Upper lobe of left lung (tissue), 6 donors: ENCODE results near the gene ADCY3. TPM values are rescaled to one million over a fixed set of nuclear protein-coding genes. Genes with fewer than 3 reads are reported as not detected.

Experiments used
- ATAC-seq, 2 donors: fragments of 200-7000 bp; cut with Tn5 transposase; one replicate each; pipeline ENCODE4 v1.9.1; 2022; ENCODE audit warnings: mild to moderate bottlenecking in 2 of 2, moderate library complexity in 2 of 2; ENCODE audit not compliant: low FRiP score in 2 of 2
- DNase-seq, 2 donors: peaks; one replicate each; pipeline ENCODE4 v3.0.0-alpha.2; 2019 to 2020
- H3K27ac ChIP-seq, 4 donors: fragments of 200-600 bp; sonication (generic); one replicate each; pipeline ENCODE4 v1.5.1; 2016 to 2019
- H3K27me3 ChIP-seq, 4 donors: fragments of 200-600 bp; sonication (generic); one replicate each; pipeline ENCODE4 v1.5.1; 2017 to 2019
- H3K36me3 ChIP-seq, 4 donors: fragments of 200-600 bp; sonication (generic); one replicate each; pipeline ENCODE4 v1.5.1; 2016 to 2019
- H3K4me1 ChIP-seq, 4 donors: fragments of 200-600 bp; sonication (generic); one replicate each; pipeline ENCODE4 v1.5.1; 2018 to 2019
- H3K4me3 ChIP-seq, 4 donors: fragments of 200-600 bp; sonication (generic); one replicate each; pipeline ENCODE4 v1.5.1; 2017 to 2019; ENCODE audit warnings: mild to moderate bottlenecking in 2 of 4, moderate library complexity in 1 of 4
- H3K9me3 ChIP-seq, 4 donors: fragments of 200-600 bp; sonication (generic); one replicate each; pipeline ENCODE4 v1.5.1; 2018 to 2019
- CTCF ChIP-seq, 6 experiments: fragments of 450-650 bp in 4 of 6; fragments of 200-600 bp in 2 of 6; sonication (generic) in 2 of 6; IDR thresholded peaks; one replicate each; pipeline ENCODE4 v1.5.1; 2016 to 2019; ENCODE audit warnings: antibody characterized with exemption in 6 of 6
- EP300 ChIP-seq, 4 donors: sonication (generic); formaldehyde crosslinking; IDR thresholded peaks; one replicate each; pipeline ENCODE4 v1.5.1; 2017; ENCODE audit warnings: antibody characterized with exemption in 4 of 4, control low read depth in 2 of 4
- POLR2A ChIP-seq, 4 donors: fragments of 450-650 bp; IDR thresholded peaks; one replicate each; pipeline ENCODE4 v1.5.1; 2016 to 2017; ENCODE audit warnings: antibody characterized with exemption in 4 of 4, mild to moderate bottlenecking in 2 of 4
- POLR2AphosphoS5 ChIP-seq, 2 donors: sonication (generic); formaldehyde crosslinking; IDR thresholded peaks; one replicate each; pipeline ENCODE4 v1.5.1; 2017; ENCODE audit warnings: antibody characterized with exemption in 2 of 2
- whole genome bisulfite sequencing, 2 donors: methylation state at CpG; one replicate each; pipeline ENCODE4 v1.1.5; 2017 to 2018; 5-methylcytosine and 5-hydroxymethylcytosine counted together
- total RNA-seq, 6 donors: library from RNA; depleted of rRNA in 4 of 6; stranded (reverse); fragments of >200 nt in 4 of 6; gene quantifications; one replicate each; pipeline versions ENCODE4 v1.1.0 to v1.2.1, GENCODE V29; 2016 to 2021
- donor health status: DM: no; HTN: no; CAD: no; lungs with moderate emphysema.
- donor health status: DM: no; HTN: yes; CAD: no; lungs with severe emphysema.

ADCY3 gene
- total RNA-seq, 6 donors from 2014 or later: 17.5 to 83.5 (median 36.5) TPM

GRCh38 chr2:24929230-24929629 lies 9.2 kb upstream of the ADCY3 start:
- Histone ChIP-seq H3K4me1 (peaks cover 11 to 13% (median 12%) of the 10 kb centered on the region in 4 donors), H3K9me3 (no peaks in the 10 kb centered on the region), H3K36me3 (no peaks in the 10 kb centered on the region), H3K27me3 (no peaks in the 10 kb centered on the region), H3K27ac (no peak overlapping the region), H3K4me3 (no peak overlapping the region)
- WGBS, 2 donors: 94 to 98% methylated on average over 3 of the region's 3 CpGs
- ATAC-seq: no peak
- TF ChIP-seq POLR2AphosphoS5 (IDR thresholded peaks at IDR 0.05) (no peak), POLR2A (IDR thresholded peaks at IDR 0.05) (no peak), EP300 (IDR thresholded peaks at IDR 0.05) (no peak), CTCF (IDR thresholded peaks at IDR 0.05) (no peak)
- no peak for DNase-seq

- Histone ChIP-seq H3K27ac (no peak overlapping the region), H3K4me1 (peaks cover 11 to 13% (median 12%) of the 10 kb centered on the region in 4 donors), H3K36me3 (no peaks in the 10 kb centered on the region), H3K9me3 (no peaks in the 10 kb centered on the region), H3K4me3 (no peak overlapping the region), H3K27me3 (no peaks in the 10 kb centered on the region)
- DNase-seq: no peak
- TF ChIP-seq POLR2A (IDR thresholded peaks at IDR 0.05) (no peak), CTCF (IDR thresholded peaks at IDR 0.05) (no peak), POLR2AphosphoS5 (IDR thresholded peaks at IDR 0.05) (no peak), EP300 (IDR thresholded peaks at IDR 0.05) (no peak)
- no peak for ATAC-seq
Measured at GRCh38 chr2:24928036-24928435, 8.0 kb upstream of the ADCY3 start.

GRCh38 chr2:24926602-24927252 lies 6.7 kb upstream of the ADCY3 start:
- Histone ChIP-seq H3K27ac (peak overlapping the region in 3 of 4 donors; percentile 27 to 57 (median 46)), H3K27me3 (no peaks in the 10 kb centered on the region), H3K4me3 (peak overlapping the region in 3 of 4 donors; percentile 24 to 43 (median 39)), H3K4me1 (peaks cover 11 to 13% (median 12%) of the 10 kb centered on the region in 4 donors), H3K36me3 (no peaks in the 10 kb centered on the region), H3K9me3 (no peaks in the 10 kb centered on the region)
- WGBS, 2 donors: 21% methylated on average over 10 to 31 of the region's 33 CpGs
- no peak for TF ChIP-seq EP300 (IDR thresholded peaks at IDR 0.05)
- no peak for TF ChIP-seq POLR2AphosphoS5 (IDR thresholded peaks at IDR 0.05)
- ATAC-seq (peak; percentile 63 to 91), DNase-seq (peak; percentile 54 to 85)

- 70 to 79% methylated on average over 7 to 14 of the region's 14 CpGs for WGBS, 2 donors
- Histone ChIP-seq H3K27me3 (no peaks in the 10 kb centered on the region), H3K4me1 (peaks cover 11 to 13% (median 12%) of the 10 kb centered on the region in 4 donors), H3K36me3 (no peaks in the 10 kb centered on the region), H3K4me3 (peak overlapping the region in 3 of 4 donors; percentile 24 to 43 (median 39)), H3K27ac (peak overlapping the region in 3 of 4 donors; percentile 27 to 57 (median 46)), H3K9me3 (no peaks in the 10 kb centered on the region)
- ATAC-seq: no peak
- no peak for TF ChIP-seq CTCF (IDR thresholded peaks at IDR 0.05)
- no peak for TF ChIP-seq POLR2AphosphoS5 (IDR thresholded peaks at IDR 0.05)
- no peak for TF ChIP-seq EP300 (IDR thresholded peaks at IDR 0.05)
- DNase-seq: no peak
Measured at GRCh38 chr2:24926220-24926601, 6.2 kb upstream of the ADCY3 start.

GRCh38 chr2:24925815-24926214 lies 5.8 kb upstream of the ADCY3 start:
- ATAC-seq: no peak
- TF ChIP-seq POLR2AphosphoS5 (IDR thresholded peaks at IDR 0.05): no peak
- Histone ChIP-seq H3K27ac (no peak overlapping the region), H3K36me3 (no peaks in the 10 kb centered on the region), H3K4me1 (peaks cover 11 to 17% (median 12%) of the 10 kb centered on the region in 4 donors), H3K4me3 (no peak overlapping the region), H3K27me3 (no peaks in the 10 kb centered on the region), H3K9me3 (no peaks in the 10 kb centered on the region)
- DNase-seq: no peak
- 90 to 92% methylated on average over 10 of the region's 10 CpGs for WGBS, 2 donors

GRCh38 chr2:24924732-24925131 lies 4.7 kb upstream of the ADCY3 start:
- 84 to 88% methylated on average over 6 of the region's 6 CpGs for WGBS, 2 donors
- DNase-seq (no peak), ATAC-seq (no peak)
- no peak overlapping the region for H3K4me3 ChIP-seq
- no peak for TF ChIP-seq POLR2A (IDR thresholded peaks at IDR 0.05)
- TF ChIP-seq CTCF (IDR thresholded peaks at IDR 0.05): no peak
- H3K9me3 ChIP-seq: no peaks in the 10 kb centered on the region
- H3K36me3 ChIP-seq: no peaks in the 10 kb centered on the region
- peaks cover 11 to 23% (median 15%) of the 10 kb centered on the region in 4 donors for H3K4me1 ChIP-seq
- H3K27me3 ChIP-seq: peaks cover 0 to 5% (median 0%) of the 10 kb centered on the region in 4 donors
- no peak overlapping the region for H3K27ac ChIP-seq
